Frontal cortex (tissue), 4 donors: ENCODE measurements around the gene PARN. TPM values are rescaled to one million over a fixed set of nuclear protein-coding genes. Genes with fewer than 3 reads are reported as not detected.

Source experiments
- DNase-seq, 2 donors: peaks; one replicate each; pipeline ENCODE4 v3.0.0; 2012; ENCODE audit warnings: low spot score in 2 of 2
- FAIRE-seq: peaks from 2 replicates; lab custom pipeline; 2012; peaks lifted over from hg19 to GRCh38; lab: Jason Lieb, UNC
- total RNA-seq: library from RNA; depleted of rRNA; stranded (reverse); fragments of >200 nt; gene quantifications from one replicate; pipeline ENCODE4 v1.2.3, GENCODE V29; 2014
- donor health status: control.
- donor health status: control.
- donor health status: control.

PARN gene
- total RNA-seq, 1 donor from 2014 or later: 30.2 TPM

GRCh38 chr16:14531613-14532012, 98.4 kb downstream of the PARN start:
- FAIRE-seq (no peak), DNase-seq (no peak)

GRCh38 chr16:14531101-14531500, 99.0 kb downstream of the PARN start:
- no peak for FAIRE-seq
- no peak for DNase-seq

GRCh38 chr16:14530046-14530445, 100.0 kb downstream of the PARN start:
- no peak for FAIRE-seq
- DNase-seq: no peak

GRCh38 chr16:14529010-14529669, 100.9 kb downstream of the PARN start:
- peak; percentile 67 for FAIRE-seq
- DNase-seq: peak; percentile 63 to 64

- FAIRE-seq (no peak), DNase-seq (no peak)
Measured at GRCh38 chr16:14528306-14528705, 101.8 kb downstream of the PARN start.

- FAIRE-seq: no peak
- DNase-seq: no peak
Measured at GRCh38 chr16:14527411-14528044, 102.5 kb downstream of the PARN start.

- FAIRE-seq (no peak), DNase-seq (no peak)
Measured at GRCh38 chr16:14525596-14525995, 104.5 kb downstream of the PARN start.

- no peak for DNase-seq
- no peak for FAIRE-seq
Measured at GRCh38 chr16:14524979-14525378, 105.1 kb downstream of the PARN start.

GRCh38 chr16:14523632-14524031, 106.4 kb downstream of the PARN start:
- FAIRE-seq: no peak
- no peak for DNase-seq

- DNase-seq: no peak
- no peak for FAIRE-seq
Measured at GRCh38 chr16:14522671-14523070, 107.4 kb downstream of the PARN start.

GRCh38 chr16:14520753-14521152, 109.3 kb downstream of the PARN start:
- FAIRE-seq (no peak), DNase-seq (no peak)

- DNase-seq: no peak
- FAIRE-seq: no peak
Measured at GRCh38 chr16:14514967-14515366, 115.1 kb downstream of the PARN start.

- DNase-seq: no peak
- no peak for FAIRE-seq
Measured at GRCh38 chr16:14513389-14514107, 116.5 kb downstream of the PARN start.

GRCh38 chr16:14511800-14512135, 118.3 kb downstream of the PARN start:
- FAIRE-seq (no peak), DNase-seq (no peak)

GRCh38 chr16:14510939-14511799, 118.9 kb downstream of the PARN start:
- FAIRE-seq: no peak
- DNase-seq: no peak

- DNase-seq (no peak), FAIRE-seq (no peak)
Measured at GRCh38 chr16:14510581-14510938, 119.5 kb downstream of the PARN start.

GRCh38 chr16:14509675-14510132, 120.4 kb downstream of the PARN start:
- FAIRE-seq: no peak
- no peak for DNase-seq

GRCh38 chr16:14509055-14509454, 121.0 kb downstream of the PARN start:
- FAIRE-seq (no peak), DNase-seq (no peak)

GRCh38 chr16:14505846-14506245, 124.2 kb downstream of the PARN start:
- DNase-seq: no peak
- FAIRE-seq: no peak
